ENCODE measurements around the gene CFAP99. TPM values are rescaled to one million over a fixed set of nuclear protein-coding genes. Genes with fewer than 3 reads are reported as not detected.
"Not testable (repeated sequence)": the region's sequence is repeated elsewhere in the genome, so short reads cannot be mapped to it uniquely, and the experiment has no call there.

CFAP99 gene
- total RNA-seq, 1 experiment from 2014 or later = 0.33 TPM

DNA sequence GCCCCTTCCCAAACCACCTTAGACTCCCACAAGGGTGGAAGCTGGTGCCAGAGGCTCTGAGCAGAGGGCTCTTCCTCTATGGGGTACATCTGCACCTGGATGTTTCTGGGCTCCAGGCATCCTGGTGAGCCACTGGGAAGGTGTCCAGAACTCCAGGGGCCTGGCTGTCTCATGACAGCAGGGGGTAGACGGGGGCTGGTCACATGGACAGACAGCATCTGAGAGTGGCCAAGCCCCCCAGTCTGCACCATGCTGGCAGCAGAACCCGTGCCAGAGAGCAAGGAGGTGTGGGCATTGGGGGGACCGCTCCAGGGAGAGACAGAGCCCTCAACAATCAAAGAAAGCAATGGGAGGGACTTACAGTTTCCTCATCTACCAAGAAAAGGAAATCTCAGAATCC, 39.9 kb upstream of the CFAP99 start:
- no peak for DNase-seq (ENCODE audit: low read depth, low spot score)
- Histone ChIP-seq H3K27me3 (ENCODE audit: control insufficient read depth, insufficient read depth, low read length) (no peaks in the 10 kb centered on the region), H3K4me1 (ENCODE audit: control insufficient read depth, insufficient read depth, low read length) (no peaks in the 10 kb centered on the region), H3K36me3 (ENCODE audit: control insufficient read depth, insufficient read depth, low read length) (no peaks in the 10 kb centered on the region), H3K27ac (ENCODE audit: low read length) (no peak overlapping the region), H3K4me3 (ENCODE audit: low read depth in 2 of 2, low read length in 2 of 2) (no peak overlapping the region), H3K9me3 (ENCODE audit: control insufficient read depth, insufficient read depth, low read depth, low read length) (no peaks in the 10 kb centered on the region)
- no peak for ATAC-seq
- ChIA-PET CTCF (no interaction called here), POLR2A (no interaction called here)
- in situ Hi-C loops (cut with HindIII; ENCODE audit: low pct_unique_long_range_greater_than_20kb, low sequenced_read_pairs) (no loop called here), intact Hi-C loops (cut with micrococcal nuclease; ENCODE audit: unreplicated experiment) (no loop called here)
- BruUV-seq (replicated peaks) = no TSS peak
- TF ChIP-seq, protein P1, sequence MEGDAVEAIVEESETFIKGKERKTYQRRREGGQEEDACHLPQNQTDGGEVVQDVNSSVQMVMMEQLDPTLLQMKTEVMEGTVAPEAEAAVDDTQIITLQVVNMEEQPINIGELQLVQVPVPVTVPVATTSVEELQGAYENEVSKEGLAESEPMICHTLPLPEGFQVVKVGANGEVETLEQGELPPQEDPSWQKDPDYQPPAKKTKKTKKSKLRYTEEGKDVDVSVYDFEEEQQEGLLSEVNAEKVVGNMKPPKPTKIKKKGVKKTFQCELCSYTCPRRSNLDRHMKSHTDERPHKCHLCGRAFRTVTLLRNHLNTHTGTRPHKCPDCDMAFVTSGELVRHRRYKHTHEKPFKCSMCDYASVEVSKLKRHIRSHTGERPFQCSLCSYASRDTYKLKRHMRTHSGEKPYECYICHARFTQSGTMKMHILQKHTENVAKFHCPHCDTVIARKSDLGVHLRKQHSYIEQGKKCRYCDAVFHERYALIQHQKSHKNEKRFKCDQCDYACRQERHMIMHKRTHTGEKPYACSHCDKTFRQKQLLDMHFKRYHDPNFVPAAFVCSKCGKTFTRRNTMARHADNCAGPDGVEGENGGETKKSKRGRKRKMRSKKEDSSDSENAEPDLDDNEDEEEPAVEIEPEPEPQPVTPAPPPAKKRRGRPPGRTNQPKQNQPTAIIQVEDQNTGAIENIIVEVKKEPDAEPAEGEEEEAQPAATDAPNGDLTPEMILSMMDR (IDR thresholded peaks at IDR 0.05) = no peak
- TF ChIP-seq POLR2AphosphoS5 (IDR thresholded peaks at IDR 0.05; ENCODE audit: low read depth, low read length) (no peak), SIN3A (IDR thresholded peaks at IDR 0.05; ENCODE audit: borderline replicate concordance, insufficient read depth, low read depth, low read length) (no peak), TCF7L2 (IDR thresholded peaks at IDR 0.05; ENCODE audit: low read depth, low read length) (no peak)
- TF ChIP-seq, protein P2, sequence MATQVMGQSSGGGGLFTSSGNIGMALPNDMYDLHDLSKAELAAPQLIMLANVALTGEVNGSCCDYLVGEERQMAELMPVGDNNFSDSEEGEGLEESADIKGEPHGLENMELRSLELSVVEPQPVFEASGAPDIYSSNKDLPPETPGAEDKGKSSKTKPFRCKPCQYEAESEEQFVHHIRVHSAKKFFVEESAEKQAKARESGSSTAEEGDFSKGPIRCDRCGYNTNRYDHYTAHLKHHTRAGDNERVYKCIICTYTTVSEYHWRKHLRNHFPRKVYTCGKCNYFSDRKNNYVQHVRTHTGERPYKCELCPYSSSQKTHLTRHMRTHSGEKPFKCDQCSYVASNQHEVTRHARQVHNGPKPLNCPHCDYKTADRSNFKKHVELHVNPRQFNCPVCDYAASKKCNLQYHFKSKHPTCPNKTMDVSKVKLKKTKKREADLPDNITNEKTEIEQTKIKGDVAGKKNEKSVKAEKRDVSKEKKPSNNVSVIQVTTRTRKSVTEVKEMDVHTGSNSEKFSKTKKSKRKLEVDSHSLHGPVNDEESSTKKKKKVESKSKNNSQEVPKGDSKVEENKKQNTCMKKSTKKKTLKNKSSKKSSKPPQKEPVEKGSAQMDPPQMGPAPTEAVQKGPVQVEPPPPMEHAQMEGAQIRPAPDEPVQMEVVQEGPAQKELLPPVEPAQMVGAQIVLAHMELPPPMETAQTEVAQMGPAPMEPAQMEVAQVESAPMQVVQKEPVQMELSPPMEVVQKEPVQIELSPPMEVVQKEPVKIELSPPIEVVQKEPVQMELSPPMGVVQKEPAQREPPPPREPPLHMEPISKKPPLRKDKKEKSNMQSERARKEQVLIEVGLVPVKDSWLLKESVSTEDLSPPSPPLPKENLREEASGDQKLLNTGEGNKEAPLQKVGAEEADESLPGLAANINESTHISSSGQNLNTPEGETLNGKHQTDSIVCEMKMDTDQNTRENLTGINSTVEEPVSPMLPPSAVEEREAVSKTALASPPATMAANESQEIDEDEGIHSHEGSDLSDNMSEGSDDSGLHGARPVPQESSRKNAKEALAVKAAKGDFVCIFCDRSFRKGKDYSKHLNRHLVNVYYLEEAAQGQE (IDR thresholded peaks at IDR 0.05; ENCODE audit: insufficient read depth in 1 of 2, low read depth in 2 of 2, low read length in 1 of 2) = no peak

DNA sequence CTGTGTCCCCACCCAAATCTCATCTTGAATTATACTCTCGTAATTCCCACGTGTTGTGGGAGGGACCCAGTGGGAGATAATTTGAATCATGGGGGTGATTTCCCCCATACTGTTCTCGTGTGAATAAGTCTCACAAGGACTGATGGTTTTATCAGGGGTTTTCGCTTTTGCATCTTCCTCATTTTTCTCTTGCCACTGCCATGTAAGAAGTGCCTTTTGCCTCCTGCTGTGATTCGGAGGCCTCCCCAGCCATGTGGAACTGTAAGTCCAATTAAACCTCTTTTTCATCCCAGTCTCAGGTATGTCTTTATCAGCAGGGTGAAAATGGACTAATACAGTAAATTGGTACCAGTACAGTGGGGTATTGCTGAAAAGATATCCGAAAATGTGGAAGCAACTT, 38.2 kb upstream of the CFAP99 start:
- H3K4me1 ChIP-seq (ENCODE audit: control insufficient read depth, insufficient read depth, low read length); ATAC-seq; H3K27ac ChIP-seq (ENCODE audit: low read length); BruUV-seq (replicated peaks); POLR2A ChIA-PET; in situ Hi-C loops (cut with HindIII; ENCODE audit: low pct_unique_long_range_greater_than_20kb, low sequenced_read_pairs); H3K9me3 ChIP-seq (ENCODE audit: control insufficient read depth, insufficient read depth, low read depth, low read length); intact Hi-C loops (cut with micrococcal nuclease; ENCODE audit: unreplicated experiment); CTCF ChIA-PET; DNase-seq (ENCODE audit: low read depth, low spot score); H3K36me3 ChIP-seq (ENCODE audit: control insufficient read depth, insufficient read depth, low read length); H3K4me3 ChIP-seq (ENCODE audit: low read depth in 2 of 2, low read length in 2 of 2); H3K27me3 ChIP-seq (ENCODE audit: control insufficient read depth, insufficient read depth, low read length): not testable (repeated sequence)

DNA sequence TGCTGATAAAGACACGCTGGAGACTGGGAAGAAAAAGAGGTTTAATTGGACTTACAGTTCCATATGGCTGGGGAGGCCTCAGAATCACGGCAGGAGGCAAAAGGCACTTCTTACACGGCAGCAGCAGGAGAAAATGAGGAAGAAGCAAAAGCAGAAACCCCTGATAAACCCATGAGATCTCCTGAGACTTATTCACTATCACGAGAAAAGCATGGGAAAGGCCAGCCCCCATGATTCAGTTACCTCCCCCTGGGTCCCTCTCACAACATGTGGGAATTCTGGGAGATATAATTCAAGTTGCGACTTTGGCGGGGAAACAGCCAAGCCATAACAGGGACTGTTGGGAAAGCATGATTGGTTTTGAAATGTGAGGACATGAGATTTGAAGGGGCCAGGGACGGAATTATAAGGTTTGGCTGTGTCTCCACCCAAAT, 36.0 kb upstream of the CFAP99 start:
- H3K27me3 ChIP-seq (ENCODE audit: control insufficient read depth, insufficient read depth, low read length); BruUV-seq (replicated peaks); POLR2A ChIA-PET; H3K36me3 ChIP-seq (ENCODE audit: control insufficient read depth, insufficient read depth, low read length); in situ Hi-C loops (cut with HindIII; ENCODE audit: low pct_unique_long_range_greater_than_20kb, low sequenced_read_pairs); H3K4me3 ChIP-seq (ENCODE audit: low read depth in 2 of 2, low read length in 2 of 2); H3K27ac ChIP-seq (ENCODE audit: low read length); CTCF ChIA-PET; ATAC-seq; H3K9me3 ChIP-seq (ENCODE audit: control insufficient read depth, insufficient read depth, low read depth, low read length); intact Hi-C loops (cut with micrococcal nuclease; ENCODE audit: unreplicated experiment); H3K4me1 ChIP-seq (ENCODE audit: control insufficient read depth, insufficient read depth, low read length); DNase-seq (ENCODE audit: low read depth, low spot score): not testable (repeated sequence)

DNA sequence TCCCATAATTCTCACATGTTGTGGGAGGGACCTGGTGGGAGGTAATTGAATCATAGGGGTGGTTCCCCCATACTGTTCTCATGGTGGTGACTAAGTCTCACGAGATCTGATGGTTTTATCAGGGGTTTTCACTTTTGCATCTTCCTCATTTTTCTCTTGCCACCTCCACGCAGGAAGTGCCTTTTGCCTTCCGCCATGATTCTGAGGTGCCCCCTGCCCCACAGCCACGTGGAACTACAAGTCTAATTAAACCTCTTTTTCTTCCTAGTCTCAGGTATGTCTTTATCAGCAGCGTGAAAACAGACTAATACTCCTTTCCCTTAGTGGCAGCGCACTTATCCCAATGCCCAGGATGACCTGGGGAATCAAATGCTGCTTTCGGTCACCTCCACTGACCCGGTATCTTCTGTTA, 35.5 kb upstream of the CFAP99 start:
- ATAC-seq; CTCF ChIA-PET; BruUV-seq (replicated peaks); intact Hi-C loops (cut with micrococcal nuclease; ENCODE audit: unreplicated experiment); H3K27ac ChIP-seq (ENCODE audit: low read length); in situ Hi-C loops (cut with HindIII; ENCODE audit: low pct_unique_long_range_greater_than_20kb, low sequenced_read_pairs); H3K27me3 ChIP-seq (ENCODE audit: control insufficient read depth, insufficient read depth, low read length); DNase-seq (ENCODE audit: low read depth, low spot score); POLR2A ChIA-PET; H3K9me3 ChIP-seq (ENCODE audit: control insufficient read depth, insufficient read depth, low read depth, low read length); H3K36me3 ChIP-seq (ENCODE audit: control insufficient read depth, insufficient read depth, low read length); H3K4me3 ChIP-seq (ENCODE audit: low read depth in 2 of 2, low read length in 2 of 2); H3K4me1 ChIP-seq (ENCODE audit: control insufficient read depth, insufficient read depth, low read length): not testable (repeated sequence)

Measured in Panc1 (cell line).